Choroid plexus epithelial cell (primary cell): Measurements from ENCODE around the gene TSTD1.

Experiments
- DNase-seq: peaks from one replicate; pipeline ENCODE4 v3.0.0-alpha.2; 2010; ENCODE audit warnings: low read depth
- H3K4me3 ChIP-seq: 2 replicates; pipeline ENCODE4 v1.5.1; 2011; ENCODE audit warnings: low read depth, mild to moderate bottlenecking, control low read depth, low read length, moderate library complexity
- CTCF ChIP-seq: conservative IDR thresholded peaks from 2 replicates; pipeline ENCODE4 v1.5.1; 2011; ENCODE audit warnings: low read depth, mild to moderate bottlenecking, control low read depth, inconsistent platforms, low read length, moderate library complexity

Gene TSTD1

GRCh38 chr1:161054232-161054631 lies 15.5 kb upstream of the TSTD1 start:
- DNase-seq: no peak
- no peak for TF ChIP-seq CTCF
- H3K4me3 ChIP-seq: no peak overlapping the region

- DNase-seq: peak; percentile 15
- TF ChIP-seq CTCF: no peak
- H3K4me3 ChIP-seq: no peak overlapping the region
Observed at GRCh38 chr1:161052899-161053298, 14.1 kb upstream of the TSTD1 start.

GRCh38 chr1:161051219-161051618 lies 12.5 kb upstream of the TSTD1 start:
- DNase-seq: no peak
- TF ChIP-seq CTCF: no peak
- H3K4me3 ChIP-seq: no peak overlapping the region

- TF ChIP-seq CTCF: no peak
- DNase-seq: no peak
- H3K4me3 ChIP-seq: no peak overlapping the region
Observed at GRCh38 chr1:161048949-161049722, 10.4 kb upstream of the TSTD1 start.

- DNase-seq: no peak
- TF ChIP-seq CTCF: no peak
- no peak overlapping the region for H3K4me3 ChIP-seq
Observed at GRCh38 chr1:161047436-161048420, 9.0 kb upstream of the TSTD1 start.

- peak; percentile 11 for DNase-seq
- no peak for TF ChIP-seq CTCF
Observed at GRCh38 chr1:161046605-161047228, 8.0 kb upstream of the TSTD1 start.

More at GRCh38 chr1:161046605-161047228, 8.0 kb upstream of the TSTD1 start:
- peak overlapping the region; percentile 84 for H3K4me3 ChIP-seq
